Measurements from ENCODE around the gene TMEM42.
"Not testable (repeated sequence)": the region's sequence is repeated elsewhere in the genome, so short reads cannot be mapped to it uniquely, and the experiment has no call there.

Gene TMEM42

GRCh38 chr3:44845528-44846520 is 15.9 kb upstream of the TMEM42 start:
- TF ChIP-seq CTCF (IDR thresholded peaks at IDR 0.05; ENCODE audit: low read depth, low read length): no peak
- Histone ChIP-seq H3K27me3 (ENCODE audit: insufficient read depth, low read depth, severe bottlenecking) (no peaks in the 10 kb centered on the region), H3K9me3 (ENCODE audit: severe bottlenecking) (no peaks in the 10 kb centered on the region), H3K27ac (no peak overlapping the region), H3K4me3 (ENCODE audit: low read depth, low read length) (no peak overlapping the region), H3K36me3 (peaks cover 59% of the 10 kb centered on the region)
- DNase-seq: no peak

- Histone ChIP-seq H3K9me3 (ENCODE audit: severe bottlenecking) (no peaks in the 10 kb centered on the region), H3K27me3 (ENCODE audit: insufficient read depth, low read depth, severe bottlenecking) (no peaks in the 10 kb centered on the region), H3K4me3 (ENCODE audit: low read depth, low read length) (no peak overlapping the region), H3K27ac (no peak overlapping the region), H3K36me3 (peaks cover 55% of the 10 kb centered on the region)
- no peak for DNase-seq
- no peak for TF ChIP-seq CTCF (IDR thresholded peaks at IDR 0.05; ENCODE audit: low read depth, low read length)
These were observed 13.1 kb upstream of the TMEM42 start for GRCh38 chr3:44848634-44849033.

- H3K9me3 ChIP-seq (ENCODE audit: severe bottlenecking); DNase-seq; H3K4me3 ChIP-seq (ENCODE audit: low read depth, low read length); H3K27me3 ChIP-seq (ENCODE audit: insufficient read depth, low read depth, severe bottlenecking); H3K27ac ChIP-seq: not testable (repeated sequence)
- H3K36me3 ChIP-seq: peaks cover 29% of the 10 kb centered on the region
These were observed 5.0 kb upstream of the TMEM42 start for GRCh38 chr3:44856663-44857062.

GRCh38 chr3:44860117-44860516 is 1.6 kb upstream of the TMEM42 start:
- TF ChIP-seq CTCF (IDR thresholded peaks at IDR 0.05; ENCODE audit: low read depth, low read length): no peak
- Histone ChIP-seq H3K27ac (no peak overlapping the region), H3K27me3 (ENCODE audit: insufficient read depth, low read depth, severe bottlenecking) (no peaks in the 10 kb centered on the region), H3K9me3 (ENCODE audit: severe bottlenecking) (no peaks in the 10 kb centered on the region), H3K4me3 (ENCODE audit: low read depth, low read length) (no peak overlapping the region), H3K36me3 (peaks cover 3% of the 10 kb centered on the region; the same call in 1 of the 2 replicates)
- no peak for DNase-seq

GRCh38 chr3:44862226-44862637 is 520 bp downstream of the TMEM42 start:
- H3K27me3 ChIP-seq (ENCODE audit: insufficient read depth, low read depth, severe bottlenecking): no peaks in the 10 kb centered on the region
- H3K27ac ChIP-seq: peak overlapping the region; percentile 51
- no peak for TF ChIP-seq CTCF (IDR thresholded peaks at IDR 0.05; ENCODE audit: low read depth, low read length)
- H3K9me3 ChIP-seq (ENCODE audit: severe bottlenecking): no peaks in the 10 kb centered on the region
- H3K4me3 ChIP-seq (ENCODE audit: low read depth, low read length): peak overlapping the region; percentile 76
- peak; percentile 18 for DNase-seq
- H3K36me3 ChIP-seq: peaks cover 4% of the 10 kb centered on the region

GRCh38 chr3:44865272-44866035 is 3.7 kb downstream of the TMEM42 start:
- Histone ChIP-seq H3K27ac (no peak overlapping the region), H3K4me3 (ENCODE audit: low read depth, low read length) (no peak overlapping the region), H3K36me3 (peaks cover 3% of the 10 kb centered on the region; the same call in 1 of the 2 replicates), H3K27me3 (ENCODE audit: insufficient read depth, low read depth, severe bottlenecking) (no peaks in the 10 kb centered on the region), H3K9me3 (ENCODE audit: severe bottlenecking) (no peaks in the 10 kb centered on the region)
- TF ChIP-seq CTCF (IDR thresholded peaks at IDR 0.05; ENCODE audit: low read depth, low read length): no peak
- DNase-seq: no peak

All from WERI-Rb-1 (cell line).